Measurements from ENCODE around the gene APH1B.

- TF ChIP-seq POLR2A (IDR thresholded peaks at IDR 0.05) (no peak), POLR2AphosphoS5 (IDR thresholded peaks at IDR 0.05) (no peak)
These were observed 14.1 kb downstream of the APH1B start for GRCh38 chr15:63291507-63291906.

Measured in gastroesophageal sphincter (tissue), 2 donors.